WTC11 (cell line): ENCODE measurements around the gene SPACA7.

ENCODE experiments used
- ATF2 ChIP-seq: sonication (generic); formaldehyde crosslinking; IDR thresholded peaks from 2 replicates; pipeline ENCODE4 v1.8.1; 2022; ENCODE audit warnings: low read depth, missing genetic modification reagents, borderline replicate concordance
- CTCF ChIP-seq: fragments of 200-600 bp; IDR thresholded peaks from 2 replicates; pipeline ENCODE4 v1.8.0; 2022; ENCODE audit warnings: antibody characterized with exemption
- FOXP1 ChIP-seq: sonication (generic); formaldehyde crosslinking; IDR thresholded peaks from 2 replicates; pipeline ENCODE4 v1.8.0; 2022; ENCODE audit warnings: missing genetic modification reagents, mild to moderate bottlenecking, moderate library complexity, borderline replicate concordance
- JUN ChIP-seq: sonication (generic); formaldehyde crosslinking; IDR thresholded peaks from 2 replicates; pipeline ENCODE4 v1.8.0; 2023; ENCODE audit warnings: mild to moderate bottlenecking, missing genetic modification reagents
- MYBL2 ChIP-seq: sonication (generic); formaldehyde crosslinking; IDR thresholded peaks from 2 replicates; pipeline ENCODE4 v1.8.1; 2023; ENCODE audit warnings: mild to moderate bottlenecking, moderate library complexity, missing genetic modification reagents
- NFE2L1 ChIP-seq: sonication (generic); formaldehyde crosslinking; IDR thresholded peaks from 2 replicates; pipeline ENCODE4 v1.8.1; 2023; ENCODE audit warnings: missing genetic modification reagents
- NFYB ChIP-seq: sonication (generic); formaldehyde crosslinking; conservative IDR thresholded peaks from 2 replicates; pipeline ENCODE4 v1.8.0; 2022; ENCODE audit warnings: low read depth, missing genetic modification reagents
- NR2C2 ChIP-seq: sonication (generic); formaldehyde crosslinking; IDR thresholded peaks from 2 replicates; pipeline ENCODE4 v1.8.0; 2022; ENCODE audit warnings: mild to moderate bottlenecking, missing genetic modification reagents
- SOX15 ChIP-seq: fragments of 250-450 bp; sonication (Bioruptor Pico); IDR thresholded peaks from 2 replicates; pipeline ENCODE4 v1.9.0; 2021; ENCODE audit warnings: mild to moderate bottlenecking
- SP1 ChIP-seq: sonication (generic); formaldehyde crosslinking; conservative IDR thresholded peaks from 2 replicates; pipeline ENCODE4 v1.8.1; 2022; ENCODE audit warnings: missing genetic modification reagents
- STAT6 ChIP-seq: sonication (generic); formaldehyde crosslinking; conservative IDR thresholded peaks from 2 replicates; pipeline ENCODE4 v1.8.1; 2023; ENCODE audit warnings: mild to moderate bottlenecking, low read depth, missing genetic modification reagents, moderate library complexity
- ZNF263 ChIP-seq: sonication (generic); formaldehyde crosslinking; IDR thresholded peaks from 2 replicates; pipeline ENCODE4 v1.8.1; 2022; ENCODE audit warnings: low read depth, mild to moderate bottlenecking, moderate library complexity, missing genetic modification reagents
- ZNF317 ChIP-seq: sonication (generic); formaldehyde crosslinking; IDR thresholded peaks from 2 replicates; pipeline ENCODE4 v1.8.1; 2023; ENCODE audit warnings: low read depth, mild to moderate bottlenecking, moderate library complexity, missing genetic modification reagents, borderline replicate concordance
- ZNF423 ChIP-seq: fragments of 250-450 bp; sonication (Bioruptor Pico); IDR thresholded peaks from 2 replicates; pipeline ENCODE4 v2.1.2; 2022; ENCODE audit warnings: mild to moderate bottlenecking, moderate library complexity

- no peak for TF ChIP-seq JUN (CRISPR knock-in tag)
- TF ChIP-seq CTCF: no peak
- TF ChIP-seq ATF2 (CRISPR knock-in tag): no peak
- no peak for TF ChIP-seq ZNF263 (CRISPR knock-in tag)
- no peak for TF ChIP-seq NFE2L1
- TF ChIP-seq NR2C2 (CRISPR knock-in tag): no peak
- no peak for TF ChIP-seq STAT6 (CRISPR knock-in tag)
- TF ChIP-seq MYBL2 (CRISPR knock-in tag): no peak
- TF ChIP-seq ZNF317 (CRISPR knock-in tag): no peak
- no peak for TF ChIP-seq ZNF423 (CRISPR knock-in tag)
- no peak for TF ChIP-seq FOXP1 (CRISPR knock-in tag)
- no peak for TF ChIP-seq SOX15 (CRISPR knock-in tag)
- TF ChIP-seq NFYB (CRISPR knock-in tag): no peak
- TF ChIP-seq SP1 (CRISPR knock-in tag): no peak
Measured at GRCh38 chr13:112342841-112343361, 33.3 kb upstream of the SPACA7 start.
